Glomerular endothelial cell (primary cell): ENCODE data around the gene NFASC. TPM values are rescaled to one million over a fixed set of nuclear protein-coding genes. Genes with fewer than 3 reads are reported as not detected.

ENCODE experiments used
- DNase-seq: peaks from one replicate; pipeline ENCODE4 v3.0.0-alpha.2; 2011; ENCODE audit warnings: low read depth, low spot score; ENCODE audit errors: extremely low read depth
- total RNA-seq: library from RNA; depleted of rRNA; stranded (reverse); fragments of >200 nt; gene quantifications from 2 replicates; pipeline ENCODE4 v1.2.3, GENCODE V29; 2015

Gene NFASC
- total RNA-seq, 1 donor from 2014 or later = 0.06 TPM

DNA sequence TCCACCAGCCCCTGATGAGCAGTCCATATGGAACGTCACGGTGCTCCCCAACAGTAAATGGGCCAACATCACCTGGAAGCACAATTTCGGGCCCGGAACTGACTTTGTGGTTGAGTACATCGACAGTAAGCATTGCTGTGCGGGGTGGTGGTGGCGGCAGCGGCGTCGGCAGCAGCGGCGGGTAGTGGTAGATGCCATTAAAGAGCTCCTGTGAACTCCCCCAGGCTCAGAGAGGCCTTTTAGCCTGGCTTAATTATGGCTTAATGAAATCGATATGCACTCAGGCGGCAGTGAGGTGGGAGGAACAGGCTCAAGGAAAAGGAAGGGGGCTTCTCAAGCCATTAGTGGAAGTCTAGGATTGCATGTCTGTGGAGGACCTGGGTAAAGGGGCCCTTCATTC, 130.5 kb downstream of the NFASC start:
- no peak for DNase-seq

DNA sequence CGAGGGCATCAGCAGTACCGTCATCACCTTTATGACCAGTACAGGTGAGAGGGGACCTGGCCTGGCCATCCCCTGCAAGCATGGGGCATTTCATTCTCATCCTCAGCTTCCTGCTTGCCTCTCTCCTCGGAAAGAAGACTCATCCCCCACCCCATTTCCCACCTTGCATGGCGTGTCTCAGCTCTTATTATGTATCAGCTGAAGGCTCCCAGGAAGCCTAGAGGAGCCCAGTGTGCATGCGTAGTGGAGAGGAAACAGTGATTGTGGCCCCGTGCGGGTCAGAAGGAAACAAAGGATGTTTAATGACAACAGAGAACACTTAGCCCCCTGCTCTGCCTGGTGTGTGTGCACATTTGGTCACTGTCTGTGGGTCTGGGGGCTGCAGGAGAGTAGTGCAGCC, 132.0 kb downstream of the NFASC start:
- no peak for DNase-seq

DNA sequence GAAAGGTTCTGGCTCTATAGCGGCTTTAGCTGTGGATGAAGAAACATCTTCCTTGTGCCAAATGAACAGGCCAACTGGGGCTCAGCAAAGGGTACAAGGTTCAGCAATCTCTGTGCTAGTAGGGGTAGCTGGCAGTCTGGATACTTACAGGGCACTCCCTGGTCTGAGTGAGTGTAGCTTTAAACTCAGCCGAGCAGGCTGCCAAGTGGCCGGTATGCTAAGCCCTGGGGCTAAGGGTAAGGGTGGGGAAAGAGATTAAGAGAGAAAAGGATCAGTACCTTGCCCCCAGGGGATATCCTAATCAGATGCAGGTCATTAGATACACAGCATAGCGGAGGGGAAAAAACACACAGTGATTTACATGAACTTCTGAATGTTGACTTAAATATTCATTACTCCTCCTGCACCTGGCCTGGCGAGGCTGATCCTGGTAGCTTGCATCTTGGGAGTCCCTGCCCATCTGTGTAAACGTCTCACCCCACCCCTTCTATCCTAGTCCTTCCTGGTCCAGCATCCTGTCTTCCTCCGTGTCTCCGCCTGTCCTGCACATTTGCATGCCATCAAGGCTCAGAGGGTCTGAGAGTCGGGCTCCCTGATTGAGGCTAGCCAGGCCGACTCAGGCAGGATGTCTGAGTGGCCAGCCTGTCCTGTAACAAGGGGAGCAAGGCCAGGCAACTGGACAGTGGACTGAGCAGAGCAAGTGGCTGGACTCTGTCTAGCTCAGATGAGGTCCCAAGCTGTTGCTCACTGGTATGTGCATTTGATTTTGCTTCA, 132.9 kb downstream of the NFASC start:
- no peak for DNase-seq

DNA sequence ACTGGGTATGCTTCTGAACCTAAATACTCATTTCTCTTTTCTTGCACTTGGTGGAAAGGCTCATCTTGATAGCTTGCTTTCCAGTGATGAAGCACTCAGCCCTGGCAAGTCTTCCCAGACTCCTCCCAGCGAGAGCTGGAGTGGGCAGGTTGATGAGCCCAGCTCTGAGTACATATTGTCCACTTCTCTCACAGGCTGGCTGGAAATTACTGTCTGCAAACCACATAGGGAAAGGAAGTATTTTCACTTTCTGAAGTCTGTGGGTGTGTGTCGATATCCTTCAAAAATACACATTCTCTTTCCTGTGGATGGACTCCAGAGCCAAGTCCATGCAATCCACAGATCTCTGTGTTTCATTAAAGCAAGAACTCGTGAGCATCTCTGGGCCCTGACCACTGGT, 133.7 kb downstream of the NFASC start:
- DNase-seq = no peak

DNA sequence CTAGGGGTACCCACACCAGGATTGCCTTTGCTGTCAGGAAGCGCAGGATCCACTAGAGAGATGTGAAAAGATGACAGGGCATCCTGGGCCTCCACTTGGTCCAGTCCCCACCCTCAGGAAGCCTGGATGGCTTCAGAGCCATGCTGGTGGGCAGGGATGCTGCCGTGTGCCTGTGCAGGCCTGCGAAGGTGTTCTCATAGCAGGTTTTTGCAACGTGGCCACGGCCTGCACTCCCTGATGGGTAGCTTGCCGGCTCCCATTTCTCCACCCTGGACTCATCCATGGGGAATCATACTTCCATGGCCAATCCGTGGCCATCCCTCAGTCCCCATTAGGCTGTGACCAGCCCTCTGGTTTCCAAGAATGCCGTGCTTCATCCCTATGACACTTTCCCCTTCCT, 138.2 kb downstream of the NFASC start:
- no peak for DNase-seq

DNA sequence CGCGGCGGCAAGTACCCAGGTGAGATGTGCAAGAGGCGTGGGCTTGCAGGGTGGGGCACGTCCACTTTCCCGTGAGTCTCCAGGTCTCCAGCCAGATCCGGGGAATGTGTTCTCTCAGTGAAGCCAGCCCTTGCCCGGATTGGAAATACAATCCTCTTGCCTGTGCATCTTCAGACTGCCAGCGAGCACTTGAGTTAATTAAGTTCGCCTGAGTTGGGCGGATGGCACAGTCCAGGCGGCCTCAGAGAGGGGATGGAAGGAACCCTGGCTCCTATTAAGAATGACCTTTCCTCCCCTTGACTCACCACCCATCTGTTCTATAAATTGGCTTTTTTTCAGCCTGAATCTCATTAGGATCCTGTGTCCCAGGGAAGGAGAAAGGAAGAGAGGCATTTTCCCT, 139.0 kb downstream of the NFASC start:
- no peak for DNase-seq

DNA sequence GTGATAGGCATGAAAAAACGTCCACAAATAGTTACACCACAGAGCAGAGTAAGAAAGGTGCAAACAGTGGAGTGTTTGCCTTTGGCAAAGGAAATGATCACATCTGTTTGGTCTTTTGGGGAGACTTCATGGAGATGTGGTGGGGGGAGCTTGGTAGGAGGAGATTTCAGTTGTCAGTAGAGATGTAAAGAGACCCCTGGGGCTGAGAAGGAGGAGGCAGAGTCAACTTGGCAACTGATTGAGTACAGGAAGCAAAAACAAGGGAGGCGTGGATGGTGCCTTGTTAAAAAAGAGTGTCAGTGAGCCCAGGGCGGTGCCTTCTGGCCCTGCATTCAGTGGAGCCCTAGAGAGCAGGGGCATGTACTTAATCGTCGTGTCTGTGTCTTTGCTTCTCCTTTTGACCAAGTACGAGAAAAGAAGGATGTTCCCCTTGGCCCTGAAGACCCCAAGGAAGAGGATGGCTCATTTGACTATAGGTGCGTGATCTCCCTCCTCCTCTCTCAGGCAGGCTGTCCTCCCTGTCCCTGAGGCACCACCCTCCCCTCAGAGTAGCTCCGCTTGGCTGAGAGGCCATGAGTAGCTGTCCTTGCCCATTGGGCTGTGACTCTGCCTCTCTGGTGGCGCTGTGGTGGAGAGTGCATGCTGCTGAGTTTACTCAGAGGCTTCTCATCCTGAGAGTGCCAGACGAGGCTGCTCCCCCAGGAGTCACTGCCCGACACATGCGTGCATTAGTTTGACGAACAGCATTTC, 141.9 kb downstream of the NFASC start:
- DNase-seq = no peak

DNA sequence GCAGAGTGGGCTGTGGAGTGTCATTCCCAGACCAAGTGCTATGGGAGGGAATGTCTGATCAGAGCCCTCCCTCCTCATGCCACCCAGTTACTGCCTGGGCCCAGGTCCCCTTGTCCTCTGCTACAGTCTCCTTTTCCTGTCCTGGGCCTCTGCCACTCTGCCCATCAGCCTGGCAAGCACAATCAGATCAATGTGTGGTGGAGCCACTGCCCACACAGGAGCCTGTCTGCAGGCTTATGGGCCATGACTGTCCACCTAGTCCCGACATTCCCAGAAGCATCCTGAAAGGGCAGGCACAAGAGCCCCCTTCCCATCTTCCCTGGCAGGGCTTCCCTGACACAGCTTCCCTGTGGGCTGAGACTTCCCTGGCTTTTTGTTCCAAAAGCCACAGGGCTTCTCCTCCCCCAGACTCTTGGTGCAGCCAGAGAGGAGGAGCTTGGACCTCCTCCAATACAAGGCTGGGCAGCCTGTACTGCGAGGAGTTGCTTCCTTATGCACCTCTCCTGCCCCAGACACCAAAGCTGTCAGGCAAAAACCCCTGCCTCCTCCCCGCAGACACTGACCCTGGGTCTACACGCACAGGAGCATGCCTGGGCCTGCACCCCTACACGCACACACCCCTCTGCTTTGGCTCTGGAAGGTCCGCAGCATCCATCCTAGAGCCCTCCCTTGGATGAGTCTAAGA, 143.2 kb downstream of the NFASC start:
- DNase-seq = no peak

DNA sequence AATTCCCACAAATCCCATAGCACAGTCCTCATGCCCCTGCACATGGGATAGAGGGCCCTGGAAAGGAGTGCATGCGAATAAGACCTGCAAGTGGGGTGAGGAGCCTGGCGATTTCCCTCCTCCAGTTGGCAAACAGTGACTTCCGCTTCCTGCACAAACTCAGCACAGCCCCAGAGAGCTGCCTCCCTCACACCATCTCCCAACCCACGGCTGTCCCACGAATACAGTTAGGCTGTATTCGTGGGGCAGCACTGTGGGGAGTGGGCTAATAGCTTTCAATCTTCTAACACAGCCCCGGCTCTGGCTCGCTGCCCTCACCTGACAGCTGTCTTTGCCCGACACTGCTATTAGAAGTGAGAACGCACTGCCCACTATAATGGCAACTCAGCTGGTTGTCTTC, 144.1 kb downstream of the NFASC start:
- DNase-seq = no peak

DNA sequence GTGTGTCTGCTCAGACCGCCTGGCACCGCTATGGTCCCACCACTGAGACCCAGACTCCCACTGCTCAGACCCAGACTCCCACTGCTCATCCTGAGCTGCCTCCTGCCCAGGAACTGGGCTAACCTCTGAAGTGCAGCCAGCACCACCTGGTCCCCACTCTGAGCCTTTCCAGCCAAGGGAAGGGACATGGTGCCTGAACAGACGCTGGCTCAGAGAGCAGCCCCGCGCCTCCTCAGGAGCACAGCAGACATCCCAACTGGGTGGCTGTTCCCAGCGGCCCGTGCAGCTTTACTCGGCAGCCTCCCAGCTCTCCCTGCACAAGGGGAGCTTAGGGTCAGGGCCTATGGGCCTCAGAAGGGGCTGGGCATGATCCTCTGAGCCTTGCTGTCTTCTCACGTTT, 144.6 kb downstream of the NFASC start:
- DNase-seq = no peak

DNA sequence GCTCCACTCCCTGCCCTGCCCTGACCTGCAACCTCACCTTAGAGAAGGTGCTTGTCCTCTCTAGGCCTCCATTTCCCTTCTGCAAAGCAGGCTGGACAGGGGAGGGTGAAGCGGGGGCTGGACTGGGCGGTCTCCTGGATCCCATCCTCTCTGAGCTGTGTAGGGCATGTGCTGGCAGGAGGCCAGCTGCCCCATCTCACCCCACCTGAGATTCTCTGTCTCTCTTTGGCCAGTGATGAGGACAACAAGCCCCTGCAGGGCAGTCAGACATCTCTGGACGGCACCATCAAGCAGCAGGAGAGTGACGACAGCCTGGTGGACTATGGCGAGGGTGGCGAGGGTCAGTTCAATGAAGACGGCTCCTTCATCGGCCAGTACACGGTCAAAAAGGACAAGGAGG, 145.4 kb downstream of the NFASC start:
- DNase-seq = no peak

DNA sequence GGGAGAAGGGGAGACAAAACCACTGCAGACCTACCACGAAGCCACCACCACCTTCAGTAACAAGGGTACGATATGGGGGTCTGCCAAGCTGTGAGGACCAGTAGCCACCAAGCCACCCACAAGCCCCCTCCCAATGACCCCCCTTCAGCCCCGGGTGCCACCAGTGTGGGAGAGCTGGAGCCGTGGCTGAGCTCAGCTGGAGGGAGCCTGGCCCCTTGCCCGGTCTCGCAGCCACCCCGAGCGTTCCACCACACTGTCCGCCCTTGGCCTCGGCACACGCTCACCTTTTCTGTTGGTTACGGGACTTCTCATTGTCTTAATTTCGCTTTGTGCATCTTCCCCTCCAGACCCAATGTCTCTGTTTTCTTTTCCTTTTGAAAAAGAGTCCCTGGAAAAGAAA, 145.9 kb downstream of the NFASC start:
- no peak for DNase-seq

DNA sequence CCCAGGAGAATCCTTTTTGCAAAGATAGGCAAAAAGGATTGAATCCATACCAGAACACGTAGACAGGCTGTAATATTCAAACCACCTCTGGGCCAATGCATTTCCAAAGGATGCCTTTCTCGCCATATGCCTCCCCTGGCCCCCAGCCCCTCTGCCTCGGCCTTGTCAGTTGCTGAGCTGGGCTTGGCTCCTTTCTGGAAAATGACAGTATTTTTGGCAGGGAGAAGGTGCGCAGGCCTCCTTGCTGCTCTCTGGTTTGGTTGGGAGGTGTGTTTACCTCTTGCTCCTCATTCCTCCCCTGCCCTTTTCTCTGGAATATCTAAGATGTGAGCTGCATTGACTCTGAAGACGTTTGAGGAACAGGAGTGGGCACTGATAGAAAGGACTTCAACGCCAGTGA, 146.3 kb downstream of the NFASC start:
- DNase-seq = no peak

DNA sequence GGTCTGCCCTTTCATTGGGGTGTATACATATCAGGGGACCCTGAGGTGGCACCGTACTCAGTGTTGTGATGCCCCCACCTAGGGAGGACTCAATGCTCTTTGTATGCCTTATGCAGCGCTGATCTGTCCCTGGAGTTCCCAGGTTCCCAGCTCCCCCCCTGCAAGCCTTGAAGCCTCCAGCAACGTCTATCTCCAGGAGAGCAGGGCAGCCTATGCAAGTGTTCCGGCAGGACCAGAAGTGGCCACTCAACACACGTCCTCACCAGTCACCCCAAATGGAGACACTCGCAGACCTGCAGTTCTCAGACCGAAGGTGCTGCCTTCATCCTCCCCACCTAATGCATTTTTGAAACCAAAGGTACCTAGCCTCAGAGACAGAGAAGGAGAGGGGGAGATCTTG, 147.1 kb downstream of the NFASC start:
- no peak for DNase-seq

DNA sequence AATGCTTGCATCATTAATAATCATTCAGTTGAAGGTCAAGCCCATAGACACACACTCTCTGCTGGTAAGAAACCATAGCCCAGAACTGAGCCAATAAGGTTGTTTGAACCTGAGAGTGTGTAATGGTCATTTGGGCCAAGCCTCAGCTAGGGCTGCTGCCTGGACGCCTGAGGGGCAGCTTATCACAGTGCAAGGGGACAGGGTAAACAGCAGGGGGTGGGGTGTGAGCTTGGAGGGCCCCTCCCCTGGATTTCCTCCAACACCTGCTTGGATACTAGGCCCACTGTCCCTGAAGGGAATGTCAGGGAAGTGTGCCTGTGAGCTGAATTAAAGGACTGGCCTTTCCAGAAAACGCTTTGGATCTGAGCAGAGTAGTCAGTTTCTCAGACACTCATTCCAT, 147.7 kb downstream of the NFASC start:
- DNase-seq = no peak

DNA sequence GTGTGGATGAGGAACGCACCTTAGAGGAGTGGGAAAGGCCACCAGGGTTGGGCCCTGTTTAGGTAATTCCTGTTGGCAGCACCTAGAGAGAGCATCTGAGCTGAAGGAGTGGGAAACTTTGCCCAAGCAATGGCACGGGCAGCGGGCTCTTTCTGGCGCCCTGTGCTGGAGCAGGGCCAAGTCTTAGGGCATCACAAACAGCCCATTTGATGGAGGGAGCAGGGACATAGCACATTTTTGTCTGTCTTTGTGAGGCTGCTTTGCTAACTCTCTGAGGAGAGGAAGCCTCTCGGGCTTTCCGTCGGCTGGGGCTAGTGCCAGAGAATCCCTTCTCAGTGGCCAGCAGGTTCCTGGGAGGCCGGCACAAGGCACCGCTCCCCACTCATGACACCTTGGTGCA, 149.8 kb downstream of the NFASC start:
- no peak for DNase-seq

DNA sequence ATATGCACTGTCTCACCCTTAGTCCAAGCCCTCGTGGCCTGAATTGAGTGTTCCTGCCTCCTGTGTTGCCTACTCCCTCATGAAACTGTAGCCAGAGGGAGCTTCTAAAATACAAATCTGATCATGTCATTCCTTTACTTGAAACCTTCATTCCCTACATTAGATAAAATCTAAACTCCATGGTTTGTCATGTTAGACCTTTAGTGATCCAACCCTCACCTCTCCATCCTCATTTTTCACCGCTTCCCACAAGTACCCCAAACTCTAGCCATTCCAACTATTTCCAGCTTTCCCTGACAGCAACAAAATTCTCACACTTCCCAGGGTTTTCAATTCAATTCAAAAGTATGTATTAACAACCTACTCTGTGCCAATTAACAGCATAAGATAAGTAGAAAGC, 154.0 kb downstream of the NFASC start:
- DNase-seq = no peak

DNA sequence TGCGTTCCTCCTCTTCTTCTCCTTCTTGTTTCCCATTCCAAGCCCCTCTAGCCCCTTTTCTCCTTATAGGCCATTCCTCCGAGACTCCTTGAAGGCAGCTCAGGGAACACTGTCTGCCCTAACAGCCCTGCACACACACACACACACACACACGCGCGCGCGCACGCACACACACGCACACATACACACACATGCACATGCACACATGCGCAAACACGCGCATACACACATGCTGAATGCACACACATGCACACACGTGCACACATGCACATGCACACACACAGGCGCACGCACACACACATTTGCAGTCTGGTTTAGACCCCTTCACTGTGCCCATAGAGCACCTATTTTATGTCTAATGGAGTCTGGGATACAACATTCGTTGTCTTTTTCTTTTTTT, 154.6 kb downstream of the NFASC start:
- DNase-seq = no peak

DNA sequence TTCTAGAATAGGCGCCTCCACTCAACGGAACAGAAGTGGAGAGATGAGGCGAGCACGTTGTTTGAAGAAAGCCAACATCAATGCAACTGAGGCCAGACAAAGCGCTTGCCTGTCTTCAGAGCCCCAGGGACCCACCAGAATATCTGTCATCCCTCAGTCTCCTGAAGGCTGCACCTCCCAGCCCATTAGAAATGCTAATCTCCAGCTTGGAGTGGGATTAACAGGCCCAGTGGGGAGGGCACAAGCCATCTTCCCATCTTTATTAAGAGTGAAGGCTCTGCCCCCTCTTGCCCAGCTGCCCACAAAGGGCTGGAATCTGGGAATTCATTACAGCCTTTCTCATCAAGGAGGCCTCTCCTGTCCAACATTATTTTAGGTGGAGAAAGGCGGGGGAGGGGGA, 155.5 kb downstream of the NFASC start:
- DNase-seq = no peak

DNA sequence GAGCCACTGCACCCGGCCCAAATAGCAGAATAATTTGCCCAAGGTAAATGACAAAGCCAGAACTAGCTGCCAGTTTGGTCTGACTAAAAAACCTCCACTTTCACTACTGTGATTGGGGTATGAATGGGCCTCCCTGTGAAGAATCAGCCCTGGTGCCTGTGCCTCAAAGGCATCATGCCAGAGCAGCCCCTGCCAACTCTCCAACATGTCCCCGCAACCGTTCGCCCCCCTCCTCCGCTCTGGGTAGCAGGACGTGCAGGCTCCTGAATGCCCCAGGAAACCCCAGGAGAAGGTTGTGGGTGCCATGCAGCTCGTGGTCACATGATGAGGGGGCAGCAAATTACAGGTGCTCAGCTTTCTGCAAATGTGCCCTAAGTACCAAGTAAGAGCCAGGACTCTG, 157.7 kb downstream of the NFASC start:
- no peak for DNase-seq

DNA sequence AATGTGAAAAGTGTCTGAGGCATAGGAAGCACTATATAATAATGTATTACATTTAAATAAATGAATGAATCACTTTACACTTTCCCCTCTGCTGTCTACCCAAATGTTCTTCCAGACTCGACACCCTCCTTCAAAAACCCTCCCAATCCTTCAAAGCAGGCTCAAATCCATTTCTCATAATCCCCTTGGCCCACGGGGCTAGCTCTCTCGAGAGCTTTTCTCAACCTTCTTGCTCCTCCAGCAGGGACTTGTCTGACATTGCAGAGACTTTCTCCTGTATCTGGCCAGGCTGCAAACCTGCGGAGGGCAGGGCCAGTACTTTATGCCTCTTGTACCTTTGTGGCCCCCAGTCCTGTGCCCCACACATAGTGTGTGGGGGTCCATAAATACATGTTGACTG, 158.3 kb downstream of the NFASC start:
- DNase-seq = no peak

DNA sequence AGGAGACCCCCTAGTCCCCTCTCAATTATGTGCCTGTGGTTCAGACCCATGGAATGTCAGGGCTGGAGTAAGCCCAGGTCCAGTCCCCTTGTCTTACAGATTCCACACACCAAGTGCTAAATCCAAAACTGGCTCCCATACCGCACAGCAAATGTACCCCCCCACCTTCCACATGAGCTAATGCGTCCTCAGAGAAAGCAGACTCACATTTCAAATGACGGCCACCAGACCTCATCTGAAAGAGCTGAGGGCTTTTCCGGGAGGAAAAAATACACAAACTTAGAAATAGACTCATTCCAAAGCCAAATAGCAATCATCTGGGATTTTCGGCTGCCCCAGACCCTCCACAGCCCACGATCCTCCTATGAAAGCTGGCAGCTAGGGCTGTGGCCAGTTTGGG, 159.6 kb downstream of the NFASC start:
- no peak for DNase-seq
